ENCODE measurements around the gene CTNNBL1.
"Not testable (repeated sequence)": the region's sequence is repeated elsewhere in the genome, so short reads cannot be mapped to it uniquely, and the experiment has no call there.

The CTNNBL1 gene

GRCh38 chr20:37679751-37680150 is 14.1 kb upstream of the CTNNBL1 start:
- not testable (repeated sequence) for DNase-seq

- DNase-seq, result no peak
These were observed 13.4 kb upstream of the CTNNBL1 start for GRCh38 chr20:37680420-37680819.

GRCh38 chr20:37681384-37682112 is 12.3 kb upstream of the CTNNBL1 start:
- no peak for DNase-seq

- not testable (repeated sequence) for DNase-seq
These were observed 10.7 kb upstream of the CTNNBL1 start for GRCh38 chr20:37683146-37683545.

GRCh38 chr20:37686762-37687477 is 6.9 kb upstream of the CTNNBL1 start:
- no peak for DNase-seq

GRCh38 chr20:37687478-37687805 is 6.4 kb upstream of the CTNNBL1 start:
- no peak for DNase-seq

GRCh38 chr20:37688093-37688492 is 5.7 kb upstream of the CTNNBL1 start:
- DNase-seq, result no peak

GRCh38 chr20:37690626-37691369 is 3.0 kb upstream of the CTNNBL1 start:
- DNase-seq, result no peak

- no peak for DNase-seq
These were observed 1.2 kb upstream of the CTNNBL1 start for GRCh38 chr20:37692459-37693166.

GRCh38 chr20:37693242-37693634 is 592 bp upstream of the CTNNBL1 start:
- DNase-seq, result peak; percentile 47

GRCh38 chr20:37695684-37696342 is 2.0 kb downstream of the CTNNBL1 start:
- no peak for DNase-seq

- no peak for DNase-seq
These were observed 3.5 kb downstream of the CTNNBL1 start for GRCh38 chr20:37697314-37697713.

- no peak for DNase-seq
These were observed 5.4 kb downstream of the CTNNBL1 start for GRCh38 chr20:37699202-37699601.

GRCh38 chr20:37700301-37700700 is 6.5 kb downstream of the CTNNBL1 start:
- no peak for DNase-seq

GRCh38 chr20:37701676-37702075 is 7.8 kb downstream of the CTNNBL1 start:
- DNase-seq, result not testable (repeated sequence)

- DNase-seq, result no peak
These were observed 8.7 kb downstream of the CTNNBL1 start for GRCh38 chr20:37702403-37703034.

GRCh38 chr20:37703035-37703845 is 9.4 kb downstream of the CTNNBL1 start:
- no peak for DNase-seq

GRCh38 chr20:37704955-37705354 is 11.1 kb downstream of the CTNNBL1 start:
- no peak for DNase-seq

GRCh38 chr20:37706298-37706697 is 12.5 kb downstream of the CTNNBL1 start:
- DNase-seq, result no peak

- DNase-seq, result no peak
These were observed 17.2 kb downstream of the CTNNBL1 start for GRCh38 chr20:37711001-37711400.

Data from NCI-H510A treated with DMSO at 0.1 percent for 48 hours (cell line).